Measurements from ENCODE around the gene SETD6. TPM values are rescaled to one million over a fixed set of nuclear protein-coding genes. Genes with fewer than 3 reads are reported as not detected.

SETD6 gene
- total RNA-seq, 1 experiment from 2014 or later = 22.0 TPM

DNA sequence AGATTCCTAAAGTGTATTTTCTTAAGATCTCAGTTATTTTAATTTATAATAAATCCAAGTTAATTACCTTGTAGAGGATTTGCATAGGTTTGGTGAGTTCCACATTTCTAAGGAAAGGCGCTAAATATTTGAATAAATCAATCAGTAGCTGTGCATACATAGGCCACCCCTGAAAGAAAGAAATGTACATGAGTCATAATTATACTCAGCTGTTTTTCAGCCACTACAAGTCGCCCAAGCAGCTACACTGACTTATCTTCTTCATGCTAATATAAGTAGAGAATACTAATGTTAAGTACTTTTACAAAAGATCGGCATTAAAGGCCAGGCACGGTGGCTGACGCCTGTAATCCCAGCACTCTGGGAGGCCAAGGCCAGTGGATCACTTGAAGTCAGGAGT, 14.9 kb downstream of the SETD6 start:
- Histone ChIP-seq H3K9me2 (replicated peaks; ENCODE audit: low read length) (no peaks in the 10 kb centered on the region), H3K4me1 (ENCODE audit: insufficient read depth, low read length) (no peaks in the 10 kb centered on the region), H3K27ac (ENCODE audit: low read length) (no peak overlapping the region), H4K20me1 (ENCODE audit: low read length) (no peaks in the 10 kb centered on the region), H3K9ac (ENCODE audit: low read length) (no peak overlapping the region), H3F3A (ENCODE audit: low read length, unreplicated experiment) (no peaks in the 10 kb centered on the region), H2AFZ (ENCODE audit: low read length) (no peak overlapping the region), H3K9me3 (ENCODE audit: low read length) (no peaks in the 10 kb centered on the region), H3K27me3 (ENCODE audit: low read length) (no peaks in the 10 kb centered on the region), H3K4me3 (ENCODE audit: low read length) (no peak overlapping the region), H3K36me3 (ENCODE audit: low read depth, low read length) (peaks cover 56% of the 10 kb centered on the region), H3K4me2 (ENCODE audit: low read length) (no peak overlapping the region), H3K79me2 (ENCODE audit: low read length) (no peaks in the 10 kb centered on the region)
- POLR2A ChIA-PET (ENCODE audit: unreplicated experiment) = no interaction called here
- intact Hi-C loops (cut with micrococcal nuclease) = no loop called here
- DNase-seq (no peak), ATAC-seq (no peak)
- TF ChIP-seq EZH2phosphoT487 (IDR thresholded peaks at IDR 0.05; ENCODE audit: borderline replicate concordance, low read length) (no peak), CTCF (conservative IDR thresholded peaks at IDR 0.05; ENCODE audit: low read depth, low read length) (no peak), EZH2 (IDR thresholded peaks at IDR 0.05; ENCODE audit: low read length, unreplicated experiment) (no peak)
- CTCF ChIA-PET = no interaction called here
- BruUV-seq (replicated peaks) = no TSS peak

GRCh38 chr16:58532414-58532813, 17.1 kb downstream of the SETD6 start:
- TF ChIP-seq CTCF (conservative IDR thresholded peaks at IDR 0.05; ENCODE audit: low read depth, low read length) (no peak), EZH2phosphoT487 (IDR thresholded peaks at IDR 0.05; ENCODE audit: borderline replicate concordance, low read length) (no peak), EZH2 (IDR thresholded peaks at IDR 0.05; ENCODE audit: low read length, unreplicated experiment) (no peak)
- no peak for DNase-seq
- no peak overlapping the region for H2AFZ ChIP-seq (ENCODE audit: low read length)
- no peak overlapping the region for H3K27ac ChIP-seq (ENCODE audit: low read length)
- no peak overlapping the region for H3K9ac ChIP-seq (ENCODE audit: low read length)
- no peaks in the 10 kb centered on the region for H3K9me3 ChIP-seq (ENCODE audit: low read length)
- no peaks in the 10 kb centered on the region for H4K20me1 ChIP-seq (ENCODE audit: low read length)
- no peak overlapping the region for H3K4me2 ChIP-seq (ENCODE audit: low read length)
- no peak overlapping the region for H3K4me3 ChIP-seq (ENCODE audit: low read length)
- ChIA-PET CTCF (no interaction called here), POLR2A (ENCODE audit: unreplicated experiment) (no interaction called here)
- intact Hi-C loops (cut with micrococcal nuclease) = no loop called here
- no peak for ATAC-seq
- no peaks in the 10 kb centered on the region for H3F3A ChIP-seq (ENCODE audit: low read length, unreplicated experiment)
- H3K9me2 ChIP-seq (replicated peaks; ENCODE audit: low read length) = no peaks in the 10 kb centered on the region
- no peaks in the 10 kb centered on the region for H3K27me3 ChIP-seq (ENCODE audit: low read length)
- peaks cover 63% of the 10 kb centered on the region for H3K36me3 ChIP-seq (ENCODE audit: low read depth, low read length)
- H3K4me1 ChIP-seq (ENCODE audit: insufficient read depth, low read length) = no peaks in the 10 kb centered on the region
- no peaks in the 10 kb centered on the region for H3K79me2 ChIP-seq (ENCODE audit: low read length)
- BruUV-seq (replicated peaks) = no TSS peak

GRCh38 chr16:58533751-58534470, 18.6 kb downstream of the SETD6 start:
- TF ChIP-seq EZH2 (IDR thresholded peaks at IDR 0.05; ENCODE audit: low read length, unreplicated experiment) = no peak
- TF ChIP-seq EZH2phosphoT487 (IDR thresholded peaks at IDR 0.05; ENCODE audit: borderline replicate concordance, low read length) = no peak
- TF ChIP-seq CTCF (conservative IDR thresholded peaks at IDR 0.05; ENCODE audit: low read depth, low read length) = no peak
- no peaks in the 10 kb centered on the region for H3F3A ChIP-seq (ENCODE audit: low read length, unreplicated experiment)
- no peak for ATAC-seq

More at GRCh38 chr16:58533751-58534470, 18.6 kb downstream of the SETD6 start:
- no TSS peak for BruUV-seq (replicated peaks)
- Histone ChIP-seq H3K9ac (ENCODE audit: low read length) (no peak overlapping the region), H3K9me3 (ENCODE audit: low read length) (no peaks in the 10 kb centered on the region), H3K27me3 (ENCODE audit: low read length) (no peaks in the 10 kb centered on the region), H3K4me3 (ENCODE audit: low read length) (no peak overlapping the region), H3K4me1 (ENCODE audit: insufficient read depth, low read length) (no peaks in the 10 kb centered on the region), H3K27ac (ENCODE audit: low read length) (no peak overlapping the region), H2AFZ (ENCODE audit: low read length) (no peak overlapping the region), H3K4me2 (ENCODE audit: low read length) (no peak overlapping the region), H4K20me1 (ENCODE audit: low read length) (no peaks in the 10 kb centered on the region), H3K36me3 (ENCODE audit: low read depth, low read length) (peaks cover 69% of the 10 kb centered on the region), H3K9me2 (replicated peaks; ENCODE audit: low read length) (no peaks in the 10 kb centered on the region), H3K79me2 (ENCODE audit: low read length) (no peaks in the 10 kb centered on the region)
- intact Hi-C loops (cut with micrococcal nuclease) = no loop called here
- no peak for DNase-seq
- CTCF ChIA-PET = no interaction called here
- POLR2A ChIA-PET (ENCODE audit: unreplicated experiment) = no interaction called here

All from PC-3 (cell line).